GM13977 (cell line): ENCODE measurements around the gene AMER3.

ENCODE experiments used
- DNase-seq: peaks from one replicate; pipeline ENCODE4 v3.0.0; 2012; ENCODE audit warnings: low spot score
- in situ Hi-C: fragments of 300-500 bp; cut with MboI; formaldehyde crosslinking; loops from one replicate; pipeline ENCODE4 v1.12.0; 2022; ENCODE audit warnings: low sequenced_read_pairs, low pct_unique_long_range_greater_than_20kb, mixed read lengths, inconsistent platforms; ENCODE audit not compliant: unreplicated experiment
- TF ChIP-seq, protein P1 (sequence below): IDR thresholded peaks from 2 replicates; pipeline ENCODE4 v1.5.1; 2012; ENCODE audit warnings: mild to moderate bottlenecking, control low read depth; ENCODE audit not compliant: insufficient read depth; ENCODE audit errors: extremely low read depth, missing control alignments

Gene AMER3

DNA sequence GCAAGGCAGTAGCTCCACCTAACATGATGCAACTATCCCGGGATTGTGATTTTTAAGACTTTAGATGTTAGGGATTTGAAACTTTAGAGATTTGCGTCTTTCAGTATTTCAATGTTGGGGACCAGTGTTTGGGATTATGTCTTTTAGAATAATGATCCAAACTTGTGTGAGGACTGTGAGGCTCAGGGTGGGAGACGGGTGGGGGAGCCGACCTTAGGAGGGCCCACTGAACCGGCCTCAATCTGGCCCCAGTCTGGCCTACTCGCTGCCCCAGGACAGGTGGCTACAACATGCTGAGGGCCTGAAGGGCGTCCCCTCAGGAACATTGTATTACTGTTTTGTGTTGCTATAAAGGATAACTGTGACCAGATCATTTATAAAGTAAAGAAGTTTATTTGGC lies 10.7 kb downstream of the AMER3 start:
- in situ Hi-C loops: no loop called here
- TF ChIP-seq, protein P1, sequence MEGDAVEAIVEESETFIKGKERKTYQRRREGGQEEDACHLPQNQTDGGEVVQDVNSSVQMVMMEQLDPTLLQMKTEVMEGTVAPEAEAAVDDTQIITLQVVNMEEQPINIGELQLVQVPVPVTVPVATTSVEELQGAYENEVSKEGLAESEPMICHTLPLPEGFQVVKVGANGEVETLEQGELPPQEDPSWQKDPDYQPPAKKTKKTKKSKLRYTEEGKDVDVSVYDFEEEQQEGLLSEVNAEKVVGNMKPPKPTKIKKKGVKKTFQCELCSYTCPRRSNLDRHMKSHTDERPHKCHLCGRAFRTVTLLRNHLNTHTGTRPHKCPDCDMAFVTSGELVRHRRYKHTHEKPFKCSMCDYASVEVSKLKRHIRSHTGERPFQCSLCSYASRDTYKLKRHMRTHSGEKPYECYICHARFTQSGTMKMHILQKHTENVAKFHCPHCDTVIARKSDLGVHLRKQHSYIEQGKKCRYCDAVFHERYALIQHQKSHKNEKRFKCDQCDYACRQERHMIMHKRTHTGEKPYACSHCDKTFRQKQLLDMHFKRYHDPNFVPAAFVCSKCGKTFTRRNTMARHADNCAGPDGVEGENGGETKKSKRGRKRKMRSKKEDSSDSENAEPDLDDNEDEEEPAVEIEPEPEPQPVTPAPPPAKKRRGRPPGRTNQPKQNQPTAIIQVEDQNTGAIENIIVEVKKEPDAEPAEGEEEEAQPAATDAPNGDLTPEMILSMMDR: no peak
- no peak for DNase-seq

DNA sequence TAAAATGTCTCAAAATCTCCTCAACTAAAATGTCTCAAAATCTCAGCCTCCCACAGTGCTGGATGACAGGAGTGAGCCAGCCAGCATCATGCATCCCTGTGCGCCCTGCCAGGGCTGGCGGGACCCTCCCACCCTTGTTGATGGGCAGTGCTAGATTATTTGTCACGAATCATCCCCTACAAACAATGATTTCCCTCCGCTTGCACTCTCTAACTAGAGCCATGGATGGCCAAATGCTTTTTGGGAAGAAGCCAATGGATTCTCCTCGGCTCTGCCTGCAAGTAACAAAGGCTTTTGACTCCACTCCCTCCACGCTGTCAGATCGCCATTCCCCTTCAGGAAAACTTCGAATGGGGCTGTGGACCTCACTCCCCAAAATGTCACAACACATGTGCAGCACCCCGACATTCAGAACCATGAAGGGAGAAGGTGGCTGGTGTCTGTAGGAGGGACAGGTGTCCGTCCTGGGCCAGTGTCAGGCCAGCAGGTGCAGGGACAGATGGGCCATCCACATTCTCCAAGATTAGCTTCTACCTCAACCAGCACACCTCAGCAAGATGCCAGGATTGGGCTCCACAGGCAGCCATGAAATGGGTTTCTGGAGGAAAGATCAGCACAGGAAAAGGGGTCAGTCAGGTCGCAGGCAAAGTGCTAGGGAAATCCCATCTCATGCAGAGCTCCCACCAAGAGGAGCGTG lies 11.5 kb downstream of the AMER3 start:
- no peak for DNase-seq
- in situ Hi-C loops: no loop called here
- TF ChIP-seq, protein P1: no peak

DNA sequence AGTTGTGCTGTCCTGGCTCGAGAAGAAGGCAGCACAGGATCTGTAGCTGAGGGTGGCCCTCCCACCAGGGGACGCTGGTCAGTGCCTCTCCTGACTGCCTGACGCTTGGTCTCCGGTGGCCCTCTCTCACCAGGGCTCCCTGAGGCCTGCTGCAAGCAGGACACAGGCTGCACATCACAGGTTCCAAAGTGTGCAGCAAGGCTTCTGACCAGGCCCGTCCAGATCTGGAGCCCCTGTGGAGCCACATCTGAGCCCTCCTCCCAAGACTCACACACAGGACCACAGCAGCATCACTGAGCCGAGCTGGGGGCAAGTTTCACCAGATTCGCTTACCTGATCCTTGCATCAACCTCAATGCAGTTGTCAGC lies 12.1 kb downstream of the AMER3 start:
- in situ Hi-C loops: no loop called here
- TF ChIP-seq, protein P1: no peak
- no peak for DNase-seq

DNA sequence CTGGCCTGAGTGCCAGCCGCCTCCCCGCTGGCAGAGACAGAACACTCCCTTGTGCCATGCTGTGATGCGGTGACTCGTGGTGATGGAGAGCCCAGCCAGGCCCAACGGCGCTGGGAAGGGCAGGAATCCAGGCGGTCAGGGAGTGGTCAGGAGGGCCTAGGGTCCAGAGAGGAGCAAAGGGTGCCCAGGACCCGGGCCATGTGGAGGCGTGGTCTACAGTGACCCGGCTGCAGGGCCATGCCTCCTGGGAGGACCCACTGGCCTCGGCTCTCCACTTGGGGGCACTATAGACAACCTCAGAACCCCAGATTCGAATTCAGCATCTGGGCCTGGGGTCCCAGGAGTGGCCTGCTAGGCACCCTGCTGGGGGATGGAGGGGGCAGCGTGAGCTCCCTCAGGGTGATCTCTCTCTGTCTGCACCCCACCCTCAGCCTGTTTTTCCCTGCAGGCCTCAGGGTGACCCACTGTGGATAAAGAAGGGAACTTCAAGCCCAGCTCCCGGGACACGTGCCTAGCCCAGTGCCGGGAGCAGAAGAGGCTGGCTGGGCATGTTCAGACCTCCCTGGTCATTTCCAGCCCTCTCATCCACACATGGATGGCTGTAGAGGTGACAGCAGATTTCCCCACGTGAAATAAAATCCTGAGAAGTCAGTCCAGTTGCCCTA lies 13.0 kb downstream of the AMER3 start:
- no peak for DNase-seq
- TF ChIP-seq, protein P1: peak; percentile 22
- in situ Hi-C loops: no loop called here

DNA sequence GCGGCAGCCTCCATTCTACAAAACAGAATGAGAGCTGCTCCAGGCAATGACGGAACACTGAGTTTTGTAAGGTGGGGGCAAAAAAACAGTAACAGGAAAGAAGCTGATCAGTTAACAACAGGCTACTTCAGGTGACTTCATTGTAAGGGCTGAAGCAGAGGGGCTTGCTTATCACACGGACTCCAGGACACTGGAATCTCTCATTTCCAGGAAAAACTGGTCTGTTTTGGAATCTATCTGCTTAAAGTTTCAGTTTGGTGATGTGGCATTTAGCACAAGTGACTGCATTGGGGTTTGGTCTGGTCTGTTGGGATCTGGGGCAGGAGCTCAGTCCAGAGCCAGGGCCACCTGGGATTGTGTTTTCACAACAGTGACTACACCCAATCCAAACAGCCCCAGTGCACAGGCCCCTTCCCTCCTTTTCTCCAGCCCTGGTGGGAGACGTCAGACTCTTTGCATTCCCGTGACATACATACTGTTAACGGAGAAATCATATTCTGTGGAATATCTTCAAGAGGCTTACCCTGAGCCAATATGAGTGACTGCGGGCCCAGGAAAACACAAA lies 14.1 kb downstream of the AMER3 start:
- TF ChIP-seq, protein P1: no peak
- in situ Hi-C loops: no loop called here
- no peak for DNase-seq

DNA sequence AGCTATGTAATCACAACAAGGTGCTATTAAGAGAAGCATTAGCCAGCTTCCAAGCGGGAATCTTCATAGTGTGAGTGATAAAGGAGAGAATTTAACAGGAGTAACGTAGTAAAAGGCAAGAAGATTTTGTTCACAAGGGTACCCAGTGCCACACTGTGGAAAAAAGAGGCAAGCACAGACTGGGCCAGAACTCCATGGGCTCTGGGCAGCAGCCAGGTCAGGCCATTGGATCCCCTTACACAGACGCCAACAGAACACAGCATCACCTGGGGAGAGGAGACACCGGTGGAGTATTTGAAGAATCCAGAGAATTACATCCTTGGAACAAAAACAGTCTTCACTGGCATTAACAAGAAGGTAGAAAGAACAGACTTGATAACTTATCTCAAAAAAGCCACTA lies 21.2 kb downstream of the AMER3 start:
- DNase-seq: no peak
- in situ Hi-C loops: no loop called here
- TF ChIP-seq, protein P1: no peak
